MG63 (cell line): Measurements from ENCODE around the gene CAMK1D. TPM values are rescaled to one million over a fixed set of nuclear protein-coding genes. Genes with fewer than 3 reads are reported as not detected.
"Not testable (repeated sequence)": the region's sequence is repeated elsewhere in the genome, so short reads cannot be mapped to it uniquely, and the experiment has no call there.

Experiments used
- DNase-seq: peaks from one replicate; pipeline ENCODE4 v3.0.0-alpha.2; 2020
- H3K27me3 ChIP-seq: fragments of 250-450 bp; sonication (Bioruptor Pico); 2 replicates; pipeline ENCODE4 v1.5.1; 2020; ENCODE audit warnings: mild to moderate bottlenecking, moderate library complexity
- H3K36me3 ChIP-seq: fragments of 250-450 bp; sonication (Bioruptor Pico); 2 replicates; pipeline ENCODE4 v1.5.1; 2020; ENCODE audit warnings: mild to moderate bottlenecking, moderate library complexity
- H3K4me3 ChIP-seq: fragments of 250-450 bp; sonication (Bioruptor Pico); 2 replicates; pipeline ENCODE4 v1.5.1; 2020; ENCODE audit warnings: mild to moderate bottlenecking, moderate library complexity
- H3K9me3 ChIP-seq: fragments of 250-450 bp; sonication (Bioruptor Pico); 2 replicates; pipeline ENCODE4 v1.5.1; 2020; ENCODE audit warnings: mild to moderate bottlenecking, moderate library complexity
- total RNA-seq: library from RNA; depleted of rRNA; stranded (reverse); fragments of >200 nt; shearing (Covaris generic); gene quantifications from 2 replicates; pipeline ENCODE4 v1.2.3, GENCODE V29; 2014; ENCODE audit warnings: low replicate concordance

Gene CAMK1D
- total RNA-seq, 1 experiment from 2014 or later, result 13.2 TPM

GRCh38 chr10:12546160-12546802 lies 196.9 kb downstream of the CAMK1D start:
- H3K27me3 ChIP-seq, H3K4me3 ChIP-seq, H3K36me3 ChIP-seq, H3K9me3 ChIP-seq, DNase-seq: not testable (repeated sequence)

GRCh38 chr10:12547301-12547771 lies 198.0 kb downstream of the CAMK1D start:
- H3K27me3 ChIP-seq, result no peaks in the 10 kb centered on the region
- no peak overlapping the region for H3K4me3 ChIP-seq
- no peaks in the 10 kb centered on the region for H3K9me3 ChIP-seq
- no peaks in the 10 kb centered on the region for H3K36me3 ChIP-seq
- DNase-seq, result peak; percentile 39

GRCh38 chr10:12549297-12549696 lies 199.9 kb downstream of the CAMK1D start:
- no peak for DNase-seq
- Histone ChIP-seq H3K4me3 (no peak overlapping the region), H3K36me3 (no peaks in the 10 kb centered on the region), H3K27me3 (no peaks in the 10 kb centered on the region), H3K9me3 (no peaks in the 10 kb centered on the region)

- no peak overlapping the region for H3K4me3 ChIP-seq
- DNase-seq, result no peak
- no peaks in the 10 kb centered on the region for H3K27me3 ChIP-seq
- H3K9me3 ChIP-seq, result no peaks in the 10 kb centered on the region
- H3K36me3 ChIP-seq, result no peaks in the 10 kb centered on the region
Measured at GRCh38 chr10:12550994-12551393, 201.6 kb downstream of the CAMK1D start.

- Histone ChIP-seq H3K36me3 (no peaks in the 10 kb centered on the region), H3K9me3 (no peaks in the 10 kb centered on the region), H3K27me3 (no peaks in the 10 kb centered on the region), H3K4me3 (no peak overlapping the region)
- DNase-seq, result no peak
Measured at GRCh38 chr10:12556039-12556438, 206.7 kb downstream of the CAMK1D start.

- Histone ChIP-seq H3K4me3 (no peak overlapping the region), H3K9me3 (no peaks in the 10 kb centered on the region), H3K36me3 (no peaks in the 10 kb centered on the region), H3K27me3 (no peaks in the 10 kb centered on the region)
- peak; percentile 14 for DNase-seq
Measured at GRCh38 chr10:12559578-12560178, 210.3 kb downstream of the CAMK1D start.

- Histone ChIP-seq H3K9me3 (no peaks in the 10 kb centered on the region), H3K36me3 (no peaks in the 10 kb centered on the region), H3K4me3 (no peak overlapping the region), H3K27me3 (no peaks in the 10 kb centered on the region)
- DNase-seq, result no peak
Measured at GRCh38 chr10:12561307-12561706, 212.0 kb downstream of the CAMK1D start.

GRCh38 chr10:12561720-12562119 lies 212.4 kb downstream of the CAMK1D start:
- H3K36me3 ChIP-seq, result no peaks in the 10 kb centered on the region
- no peak for DNase-seq

GRCh38 chr10:12563489-12563888 lies 214.1 kb downstream of the CAMK1D start:
- Histone ChIP-seq H3K9me3 (no peaks in the 10 kb centered on the region), H3K27me3 (no peaks in the 10 kb centered on the region), H3K36me3 (no peaks in the 10 kb centered on the region), H3K4me3 (no peak overlapping the region)
- no peak for DNase-seq

More at GRCh38 chr10:12561720-12562119, 212.4 kb downstream of the CAMK1D start:
- Histone ChIP-seq H3K9me3 (no peaks in the 10 kb centered on the region), H3K27me3 (no peaks in the 10 kb centered on the region), H3K4me3 (no peak overlapping the region)

GRCh38 chr10:12564173-12564572 lies 214.8 kb downstream of the CAMK1D start:
- H3K4me3 ChIP-seq, result no peak overlapping the region
- H3K36me3 ChIP-seq, result no peaks in the 10 kb centered on the region
- no peak for DNase-seq
- H3K9me3 ChIP-seq, result no peaks in the 10 kb centered on the region
- no peaks in the 10 kb centered on the region for H3K27me3 ChIP-seq

GRCh38 chr10:12566161-12567115 lies 217.1 kb downstream of the CAMK1D start:
- no peaks in the 10 kb centered on the region for H3K27me3 ChIP-seq
- no peaks in the 10 kb centered on the region for H3K36me3 ChIP-seq
- DNase-seq, result peak; percentile 73
- 0 out of 2 replicates have a peak overlapping the region, but pooled peaks have one; percentile 4 for H3K4me3 ChIP-seq
- no peaks in the 10 kb centered on the region for H3K9me3 ChIP-seq

- no peaks in the 10 kb centered on the region for H3K36me3 ChIP-seq
- H3K27me3 ChIP-seq, result no peaks in the 10 kb centered on the region
- H3K9me3 ChIP-seq, result no peaks in the 10 kb centered on the region
- no peak for DNase-seq
- no peak overlapping the region for H3K4me3 ChIP-seq
Measured at GRCh38 chr10:12568391-12569009, 219.2 kb downstream of the CAMK1D start.

GRCh38 chr10:12572281-12572680 lies 222.9 kb downstream of the CAMK1D start:
- Histone ChIP-seq H3K36me3 (no peaks in the 10 kb centered on the region), H3K4me3 (no peak overlapping the region), H3K27me3 (no peaks in the 10 kb centered on the region), H3K9me3 (peaks cover 2% of the 10 kb centered on the region; the same call in 1 of the 2 replicates)
- DNase-seq, result no peak

GRCh38 chr10:12577610-12578009 lies 228.3 kb downstream of the CAMK1D start:
- Histone ChIP-seq H3K36me3 (no peaks in the 10 kb centered on the region), H3K9me3 (peaks cover 2% of the 10 kb centered on the region; the same call in 1 of the 2 replicates), H3K27me3 (no peaks in the 10 kb centered on the region), H3K4me3 (no peak overlapping the region)
- DNase-seq, result no peak

- H3K36me3 ChIP-seq, result no peaks in the 10 kb centered on the region
- H3K9me3 ChIP-seq, result peaks cover 2% of the 10 kb centered on the region; the same call in 1 of the 2 replicates
- no peak overlapping the region for H3K4me3 ChIP-seq
- H3K27me3 ChIP-seq, result no peaks in the 10 kb centered on the region
- no peak for DNase-seq
Measured at GRCh38 chr10:12579954-12580858, 230.9 kb downstream of the CAMK1D start.
